ENCODE results near the gene SEPTIN12. TPM values are rescaled to one million over a fixed set of nuclear protein-coding genes. Genes with fewer than 3 reads are reported as not detected.

Gene SEPTIN12
- total and polyA plus RNA-seq, 2 of the 4 experiments (the other 2 are of a cell fraction) = not detected

DNA sequence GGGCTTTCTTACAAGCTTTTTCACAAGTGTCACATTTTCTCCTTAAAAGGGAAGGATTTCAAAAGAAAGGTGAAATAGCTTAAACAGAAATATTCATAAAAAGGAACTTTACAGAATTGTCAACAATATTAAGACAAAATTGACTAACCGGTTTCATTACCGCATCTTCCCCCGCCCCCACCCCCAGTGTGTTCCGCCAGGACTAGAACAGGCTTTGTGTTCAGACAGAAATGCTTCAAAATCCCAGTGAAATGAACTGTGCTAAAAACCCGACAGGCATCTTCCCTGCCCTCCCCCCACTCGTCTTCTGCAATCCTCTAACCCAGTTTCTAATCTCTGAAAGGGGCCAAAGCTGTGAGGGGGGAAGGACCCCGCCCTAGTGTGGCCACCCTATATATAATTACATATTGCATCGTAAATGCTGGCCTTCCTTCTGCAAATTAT is 15.3 kb upstream of the SEPTIN12 start:
- Histone ChIP-seq H3K23ac (ENCODE audit: low read depth, low read length) (no peak overlapping the region), H4K91ac (ENCODE audit: insufficient read depth, low read depth, low read length) (no peak overlapping the region), H3K4me2 (ENCODE audit: low read depth, low read length) (no peak overlapping the region; the same call in 1 of the 2 replicates), H4K5ac (ENCODE audit: low read depth, low read length) (no peak overlapping the region), H3K27ac (ENCODE audit: insufficient read depth, low read length) (no peak overlapping the region), H2BK120ac (ENCODE audit: low read depth, low read length) (no peak overlapping the region), H3K14ac (replicated peaks; ENCODE audit: low read depth, low read length) (no peak overlapping the region), H3K79me1 (ENCODE audit: low read depth in 1 of 2, low read length in 2 of 2) (peaks cover 0 to 7% of the 10 kb centered on the region in 2 experiments; a peak in 2 of 4 replicates), H2BK5ac (ENCODE audit: low read depth, low read length, poor library complexity, severe bottlenecking) (no peak overlapping the region), H3K9ac (ENCODE audit: low read depth, low read length) (no peak overlapping the region), H3K4me3 (ENCODE audit: insufficient read depth, low read depth, low read length) (no peak overlapping the region), H2BK20ac (ENCODE audit: low read depth, low read length) (no peak overlapping the region), H3K27me3 (ENCODE audit: control insufficient read depth, insufficient read depth, low read length) (no peaks in the 10 kb centered on the region), H3K36me3 (ENCODE audit: control insufficient read depth, insufficient read depth, low read length) (peaks cover 28% of the 10 kb centered on the region), H2AFZ (replicated peaks; ENCODE audit: low read length, poor library complexity) (no peak overlapping the region), H3K9me3 (ENCODE audit: control insufficient read depth, insufficient read depth, low read length) (no peaks in the 10 kb centered on the region), H3K18ac (ENCODE audit: low read depth, low read length) (no peak overlapping the region), H3K4ac (ENCODE audit: low read depth, low read length) (no peak overlapping the region), H2AK5ac (ENCODE audit: low read depth, low read length) (no peak overlapping the region), H2BK15ac (ENCODE audit: low read depth, low read length) (no peak overlapping the region), H3K9me1 (ENCODE audit: insufficient read depth, low read length) (no peaks in the 10 kb centered on the region), H3K56ac (ENCODE audit: extremely low read depth, insufficient read depth, low read length) (no peak overlapping the region), H4K20me1 (ENCODE audit: insufficient read depth, low read length) (no peaks in the 10 kb centered on the region; the same call in 1 of the 2 replicates), H2AK9ac (replicated peaks; ENCODE audit: low read depth, low read length, poor library complexity) (no peak overlapping the region), H3K4me1 (ENCODE audit: control insufficient read depth, insufficient read depth, low read length) (peaks cover 5% of the 10 kb centered on the region; the same call in 1 of the 2 replicates), H4K8ac (ENCODE audit: low read depth in 2 of 2, low read length in 2 of 2) (no peak overlapping the region)
- ChIA-PET CTCF (no interaction called here), POLR2A (ENCODE audit: unreplicated experiment) (interaction anchor here (0.6 to 0.7 kb wide), 2 partner anchors 31 to 33 kb away, joined by 3 to 12 read pairs; no protein-coding TSS in a partner anchor)
- 56% methylated on average over 3 of the region's 8 CpGs; no CpG with 5 or more reads in 1 of the 2 experiments for WGBS, 2 experiments (ENCODE audit: extremely low coverage in 2 of 2, insufficient read length in 1 of 2)
- in situ Hi-C loops (cut with MboI; ENCODE audit: low sequenced_read_pairs) (no loop called here), dilution Hi-C loops (cut with HindIII; ENCODE audit: low sequenced_read_pairs, unreplicated experiment) (no loop called here), intact Hi-C loops (cut with micrococcal nuclease) (loop anchor here (2.0 to 5.0 kb wide), 2 partner anchors 36 to 153 kb away; partner anchors contain the start of gene ZNF500)
- ATAC-seq (ENCODE audit: low read depth) = no peak
- TF ChIP-seq MAFK (IDR thresholded peaks at IDR 0.05; ENCODE audit: low read depth, low read length) (no peak), SMC3 (IDR thresholded peaks at IDR 0.05; ENCODE audit: low read depth, low read length) (no peak), BHLHE40 (IDR thresholded peaks at IDR 0.05; ENCODE audit: low read depth, low read length) (no peak), RFX5 (IDR thresholded peaks at IDR 0.05; ENCODE audit: low read depth, low read length) (no peak)
- TF ChIP-seq, protein P1, sequence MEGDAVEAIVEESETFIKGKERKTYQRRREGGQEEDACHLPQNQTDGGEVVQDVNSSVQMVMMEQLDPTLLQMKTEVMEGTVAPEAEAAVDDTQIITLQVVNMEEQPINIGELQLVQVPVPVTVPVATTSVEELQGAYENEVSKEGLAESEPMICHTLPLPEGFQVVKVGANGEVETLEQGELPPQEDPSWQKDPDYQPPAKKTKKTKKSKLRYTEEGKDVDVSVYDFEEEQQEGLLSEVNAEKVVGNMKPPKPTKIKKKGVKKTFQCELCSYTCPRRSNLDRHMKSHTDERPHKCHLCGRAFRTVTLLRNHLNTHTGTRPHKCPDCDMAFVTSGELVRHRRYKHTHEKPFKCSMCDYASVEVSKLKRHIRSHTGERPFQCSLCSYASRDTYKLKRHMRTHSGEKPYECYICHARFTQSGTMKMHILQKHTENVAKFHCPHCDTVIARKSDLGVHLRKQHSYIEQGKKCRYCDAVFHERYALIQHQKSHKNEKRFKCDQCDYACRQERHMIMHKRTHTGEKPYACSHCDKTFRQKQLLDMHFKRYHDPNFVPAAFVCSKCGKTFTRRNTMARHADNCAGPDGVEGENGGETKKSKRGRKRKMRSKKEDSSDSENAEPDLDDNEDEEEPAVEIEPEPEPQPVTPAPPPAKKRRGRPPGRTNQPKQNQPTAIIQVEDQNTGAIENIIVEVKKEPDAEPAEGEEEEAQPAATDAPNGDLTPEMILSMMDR (conservative IDR thresholded peaks at IDR 0.05; ENCODE audit: low read depth, low read length) = no peak
- BruUV-seq (replicated peaks) = no TSS peak
- no peak for DNase-seq

Data from IMR-90 (cell line).